Adrenal gland (tissue), 12 donors: ENCODE measurements around the gene S100A5. TPM values are rescaled to one million over a fixed set of nuclear protein-coding genes. Genes with fewer than 3 reads are reported as not detected.

Experiments
- DNase-seq, 7 donors: peaks; one replicate each; pipeline ENCODE4 v3.0.0-alpha.2; 2019 to 2020
- H3K27ac ChIP-seq, 5 donors: fragments of 200-600 bp; sonication (generic) in 4 of 5; 1 replicate in 3 of 5; 2 replicates in 2 of 5; pipeline versions ENCODE4 v1.5.1 to v1.8.0; 2016 to 2020; ENCODE audit warnings: mild to moderate bottlenecking in 1 of 5
- H3K27me3 ChIP-seq: fragments of 200-600 bp; 2 replicates; pipeline ENCODE4 v1.8.0; 2021
- H3K36me3 ChIP-seq, 2 donors: fragments of 200-600 bp; replicated peaks in 1 of 2; 1 replicate in 1 of 2; 2 replicates in 1 of 2; pipeline versions ENCODE4 v1.5.1 to v1.8.0; 2018 to 2022
- H3K4me1 ChIP-seq, 2 donors: fragments of 200-600 bp; replicated peaks in 1 of 2; 1 replicate in 1 of 2; 2 replicates in 1 of 2; pipeline versions ENCODE4 v1.5.1 to v1.8.0; 2018 to 2021
- H3K4me3 ChIP-seq, 4 donors: fragments of 200-600 bp; sonication (generic) in 3 of 4; one replicate each; pipeline ENCODE4 v1.5.1; 2016 to 2018
- H3K9me3 ChIP-seq, 3 donors: fragments of 200-600 bp; sonication (generic) in 1 of 3; replicated peaks in 1 of 3; 1 replicate in 2 of 3; 2 replicates in 1 of 3; pipeline versions ENCODE4 v1.5.1 to v1.8.0; 2016 to 2021
- CTCF ChIP-seq, 6 experiments: fragments of 450-650 bp in 4 of 6; fragments of 200-600 bp in 2 of 6; sonication (generic) in 1 of 6; IDR thresholded peaks; 1 replicate in 5 of 6; 2 replicates in 1 of 6; pipeline versions ENCODE4 v1.5.1 to v1.8.0; 2016 to 2021; ENCODE audit warnings: antibody characterized with exemption in 6 of 6, mild to moderate bottlenecking in 2 of 6, moderate library complexity in 1 of 6
- POLR2A ChIP-seq, 2 donors: fragments of 450-650 bp; IDR thresholded peaks; one replicate each; pipeline ENCODE4 v1.6.1; 2017; ENCODE audit warnings: antibody characterized with exemption in 2 of 2, mild to moderate bottlenecking in 2 of 2, moderate library complexity in 1 of 2
- WGBS, 4 donors: extraction: QIAGEN DNeasy Blood & Tissue Kit in 2 of 4; methylation state at CpG; one replicate each; pipeline versions ENCODE4 v1.1.5 to v1.1.7; 2013 to 2017; 5-methylcytosine and 5-hydroxymethylcytosine counted together
- intact Hi-C, 2 donors: fragments of 100-400 bp; cut with DNase I; formaldehyde crosslinking; loops; one replicate each; pipeline versions ENCODE4 v1.14.1 to v1.15.0; 2022 to 2023
- polyA plus RNA-seq, 3 donors: library from polyadenylated mRNA; stranded (reverse); fragments of 200-250 nt in 2 of 3; fragments of 350-450 nt in 1 of 3; fragmentation: Illumina TruSeq in 1 of 3; extraction: RNeasy Lipid Tissue Mini Kit (QIAGEN cat#74804) in 1 of 3; gene quantifications; one replicate each; pipeline ENCODE4 v1.2.3, GENCODE V29; 2013 to 2014
- total RNA-seq, 9 donors: library from RNA; depleted of rRNA in 4 of 9; stranded (reverse); fragments of >200 nt in 4 of 9; fragments of 120-200 nt in 1 of 9; fragmentation: NEBNext Ultra II Directional in 1 of 9; extraction: Animal tissue kit (Norgen Biotek cat#: 25700) in 1 of 9; gene quantifications; one replicate each; pipeline versions ENCODE4 v1.1.0 to v1.2.4, GENCODE V29; 2013 to 2023
- donor health status: healthy with polysubstance abuse.
- donor health status: Bipolar disorder and iron deficiency.
- donor health status: DM: yes; HTN: yes; CAD: no.
- donor health status: DM: no; HTN: no; CAD: no.
- donor health status: DM: no; HTN: no; CAD: no.
- donor health status: DM: yes; HTN: yes; CAD: no.

The S100A5 gene
- total and polyA plus RNA-seq, 12 donors, result 0.17 TPM; not detected in 11

- Histone ChIP-seq H3K27me3 (no peaks in the 10 kb centered on the region), H3K27ac (peak overlapping the region in 4 of 5 donors; percentile 33 to 90 (median 59)), H3K4me1 (peaks cover 36 to 46% of the 10 kb centered on the region in 2 donors), H3K4me3 (peak overlapping the region in 1 of 4 donors; percentile 42), H3K9me3 (no peaks in the 10 kb centered on the region), H3K36me3 (no peaks in the 10 kb centered on the region)
- TF ChIP-seq POLR2A (IDR thresholded peaks at IDR 0.05) (no peak), CTCF (IDR thresholded peaks at IDR 0.05) (no peak)
- intact Hi-C loops, result no loop called here
- DNase-seq, result no peak
- 65 to 82% (median 80%) methylated on average over 7 to 10 of the region's 10 CpGs; no CpG with 5 or more reads in 1 of the 4 donors for WGBS, 4 donors
Observed at GRCh38 chr1:153544453-153545066, 3.8 kb upstream of the S100A5 start.

DNA sequence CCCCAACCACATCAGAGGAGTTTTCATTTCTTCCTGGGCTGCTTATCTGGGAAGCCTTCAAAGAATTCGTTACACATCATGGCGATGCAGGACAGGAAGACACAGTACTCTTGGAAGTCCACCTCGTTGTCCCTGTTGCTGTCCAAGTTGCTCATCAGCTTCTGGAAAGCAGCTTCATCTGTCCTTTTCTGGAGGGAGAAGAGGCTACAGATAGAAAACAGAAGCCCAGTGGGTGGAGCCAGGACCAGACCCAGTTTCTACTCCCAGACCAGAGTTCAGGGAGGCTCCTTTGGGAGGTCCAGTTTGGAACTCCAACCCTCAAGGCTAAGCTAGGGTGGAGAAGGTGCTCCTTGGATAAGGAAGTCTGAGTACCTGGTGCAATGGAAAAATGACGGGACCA lies 3.0 kb upstream of the S100A5 start:
- peaks cover 28 to 37% of the 10 kb centered on the region in 2 donors for H3K4me1 ChIP-seq
- no peak overlapping the region for H3K27ac ChIP-seq
- H3K4me3 ChIP-seq, result no peak overlapping the region

DNA sequence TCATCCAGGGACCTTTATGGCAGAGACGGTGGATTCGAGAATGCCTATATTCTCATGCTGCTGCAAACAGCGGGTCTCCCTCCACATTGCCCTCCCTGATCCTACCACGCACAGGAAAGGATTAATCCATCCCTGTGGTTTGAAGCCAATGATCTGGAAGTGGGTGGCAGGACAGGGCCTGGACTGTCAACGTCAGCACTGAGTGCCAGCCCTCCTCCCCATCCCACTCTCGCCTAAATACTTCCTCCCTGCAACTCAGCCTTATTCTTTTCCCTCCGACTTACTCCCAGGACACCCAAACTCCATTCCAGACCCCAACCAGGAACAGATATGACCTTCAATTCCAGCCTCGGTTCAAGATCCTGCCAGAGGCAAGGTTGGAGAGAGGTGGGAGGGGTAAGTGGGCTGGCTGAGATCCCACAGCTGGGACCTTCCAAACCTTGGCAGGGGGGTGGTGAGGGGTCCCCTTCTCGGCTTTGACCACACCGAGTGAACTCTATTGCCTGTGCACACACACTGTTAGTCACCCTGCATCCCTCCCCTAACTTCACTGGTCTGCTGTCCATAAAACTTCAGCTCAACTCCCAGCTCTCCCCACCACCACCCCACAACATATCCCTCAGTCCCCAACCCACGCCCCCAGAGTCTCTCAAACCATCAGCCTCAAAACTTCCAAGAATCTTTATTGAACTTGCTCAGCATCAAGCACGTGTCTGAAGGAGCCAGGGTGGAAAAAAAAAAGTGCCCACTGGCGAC lies 2.4 kb upstream of the S100A5 start:
- no peaks in the 10 kb centered on the region for H3K9me3 ChIP-seq
- H3K4me1 ChIP-seq, result peaks cover 27 to 36% of the 10 kb centered on the region in 2 donors
- H3K27me3 ChIP-seq, result no peaks in the 10 kb centered on the region
- no peaks in the 10 kb centered on the region for H3K36me3 ChIP-seq
- intact Hi-C loops, result no loop called here
- H3K4me3 ChIP-seq, result no peak overlapping the region
- TF ChIP-seq CTCF (IDR thresholded peaks at IDR 0.05) (no peak), POLR2A (IDR thresholded peaks at IDR 0.05) (no peak)
- 78 to 81% (median 79%) methylated on average over 11 to 13 of the region's 13 CpGs for WGBS, 4 donors
- DNase-seq, result no peak
- H3K27ac ChIP-seq, result no peak overlapping the region

More for the DNA sequence above, 3.0 kb upstream of the S100A5 start:
- Histone ChIP-seq H3K36me3 (no peaks in the 10 kb centered on the region), H3K27me3 (no peaks in the 10 kb centered on the region), H3K9me3 (no peaks in the 10 kb centered on the region)
- TF ChIP-seq POLR2A (IDR thresholded peaks at IDR 0.05) (no peak), CTCF (IDR thresholded peaks at IDR 0.05) (no peak)
- DNase-seq, result no peak
- intact Hi-C loops, result no loop called here
- WGBS, 4 donors, result 82 to 93% (median 90%) methylated on average over 4 of the region's 4 CpGs

- TF ChIP-seq POLR2A (IDR thresholded peaks at IDR 0.05), result no peak
- TF ChIP-seq CTCF (IDR thresholded peaks at IDR 0.05), result no peak
- no peak for DNase-seq
- H3K4me1 ChIP-seq, result peaks cover 27 to 36% of the 10 kb centered on the region in 2 donors
- no peak overlapping the region for H3K4me3 ChIP-seq
- intact Hi-C loops, result no loop called here
- 75 to 81% (median 77%) methylated on average over 9 to 13 of the region's 13 CpGs for WGBS, 4 donors
- no peaks in the 10 kb centered on the region for H3K36me3 ChIP-seq
- H3K27ac ChIP-seq, result no peak overlapping the region
- H3K27me3 ChIP-seq, result no peaks in the 10 kb centered on the region
- no peaks in the 10 kb centered on the region for H3K9me3 ChIP-seq
Observed at GRCh38 chr1:153541641-153542590, 1.2 kb upstream of the S100A5 start.
